Nephron progenitor cell (in vitro differentiated cells): ENCODE measurements around the gene FAM181B.

Experiments used
- DNase-seq: peaks from one replicate; pipeline ENCODE4 v3.0.0; 2021
- H3K27ac Mint-ChIP-seq: 2 replicates; pipeline ENCODE4 v1.8.0; 2021; ENCODE audit warnings: mild to moderate bottlenecking, moderate library complexity, mixed read lengths
- H3K27me3 Mint-ChIP-seq: 2 replicates; pipeline ENCODE4 v1.8.0; 2021; ENCODE audit warnings: mild to moderate bottlenecking, low read depth, mixed read lengths; ENCODE audit not compliant: poor library complexity
- H3K36me3 Mint-ChIP-seq: 2 replicates; pipeline ENCODE4 v1.8.0; 2021; ENCODE audit warnings: low read depth, mixed read lengths
- H3K4me1 Mint-ChIP-seq: 2 replicates; pipeline ENCODE4 v1.8.0; 2021; ENCODE audit warnings: mixed read lengths
- H3K4me3 Mint-ChIP-seq: 2 replicates; pipeline ENCODE4 v1.8.0; 2021; ENCODE audit warnings: mild to moderate bottlenecking, moderate library complexity, mixed read lengths
- H3K9me3 Mint-ChIP-seq: 2 replicates; pipeline ENCODE4 v1.8.0; 2021; ENCODE audit warnings: mild to moderate bottlenecking, moderate library complexity, mixed read lengths
- TF ChIP-seq, protein P1 (sequence below): fragments of 200-600 bp; sonication (generic); IDR thresholded peaks from 2 replicates; pipeline ENCODE4 v1.5.0; 2021; ENCODE audit warnings: antibody characterized with exemption

FAM181B gene

GRCh38 chr11:82731691-82732277 lies 1.9 kb downstream of the FAM181B start:
- no peaks in the 10 kb centered on the region for H3K36me3 Mint-ChIP-seq
- H3K27me3 Mint-ChIP-seq, result peaks cover 86% of the 10 kb centered on the region
- TF ChIP-seq, protein P1, sequence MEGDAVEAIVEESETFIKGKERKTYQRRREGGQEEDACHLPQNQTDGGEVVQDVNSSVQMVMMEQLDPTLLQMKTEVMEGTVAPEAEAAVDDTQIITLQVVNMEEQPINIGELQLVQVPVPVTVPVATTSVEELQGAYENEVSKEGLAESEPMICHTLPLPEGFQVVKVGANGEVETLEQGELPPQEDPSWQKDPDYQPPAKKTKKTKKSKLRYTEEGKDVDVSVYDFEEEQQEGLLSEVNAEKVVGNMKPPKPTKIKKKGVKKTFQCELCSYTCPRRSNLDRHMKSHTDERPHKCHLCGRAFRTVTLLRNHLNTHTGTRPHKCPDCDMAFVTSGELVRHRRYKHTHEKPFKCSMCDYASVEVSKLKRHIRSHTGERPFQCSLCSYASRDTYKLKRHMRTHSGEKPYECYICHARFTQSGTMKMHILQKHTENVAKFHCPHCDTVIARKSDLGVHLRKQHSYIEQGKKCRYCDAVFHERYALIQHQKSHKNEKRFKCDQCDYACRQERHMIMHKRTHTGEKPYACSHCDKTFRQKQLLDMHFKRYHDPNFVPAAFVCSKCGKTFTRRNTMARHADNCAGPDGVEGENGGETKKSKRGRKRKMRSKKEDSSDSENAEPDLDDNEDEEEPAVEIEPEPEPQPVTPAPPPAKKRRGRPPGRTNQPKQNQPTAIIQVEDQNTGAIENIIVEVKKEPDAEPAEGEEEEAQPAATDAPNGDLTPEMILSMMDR, result no peak
- H3K27ac Mint-ChIP-seq, result no peak overlapping the region
- H3K9me3 Mint-ChIP-seq, result no peaks in the 10 kb centered on the region
- peak overlapping the region; percentile 74 for H3K4me3 Mint-ChIP-seq
- peaks cover 10% of the 10 kb centered on the region for H3K4me1 Mint-ChIP-seq
- no peak for DNase-seq

DNA sequence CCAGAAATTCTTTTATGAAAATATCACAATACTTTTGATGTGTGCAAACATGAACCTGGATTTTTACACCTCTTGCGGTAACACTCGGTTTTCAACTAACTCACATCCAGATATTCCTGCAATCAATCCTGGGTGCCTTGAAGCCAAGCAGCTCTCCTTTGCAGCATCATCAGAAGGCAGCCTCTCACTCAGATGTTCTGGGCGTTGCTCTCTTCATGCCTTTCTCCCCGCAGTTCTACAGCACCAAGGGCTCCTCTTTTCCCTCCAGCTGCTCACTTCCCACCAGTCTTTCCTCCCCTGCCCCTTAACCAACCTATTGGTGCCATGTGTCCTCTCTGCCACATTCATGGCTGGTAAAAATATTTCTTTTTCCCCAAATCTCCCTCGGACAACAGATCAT lies 2.9 kb downstream of the FAM181B start:
- H3K4me3 Mint-ChIP-seq, result peak overlapping the region; percentile 62
- DNase-seq, result no peak
- no peak overlapping the region for H3K27ac Mint-ChIP-seq
- TF ChIP-seq, protein P1, result no peak
- peaks cover 76% of the 10 kb centered on the region for H3K27me3 Mint-ChIP-seq
- H3K4me1 Mint-ChIP-seq, result peaks cover 10% of the 10 kb centered on the region
- no peaks in the 10 kb centered on the region for H3K9me3 Mint-ChIP-seq
- no peaks in the 10 kb centered on the region for H3K36me3 Mint-ChIP-seq

DNA sequence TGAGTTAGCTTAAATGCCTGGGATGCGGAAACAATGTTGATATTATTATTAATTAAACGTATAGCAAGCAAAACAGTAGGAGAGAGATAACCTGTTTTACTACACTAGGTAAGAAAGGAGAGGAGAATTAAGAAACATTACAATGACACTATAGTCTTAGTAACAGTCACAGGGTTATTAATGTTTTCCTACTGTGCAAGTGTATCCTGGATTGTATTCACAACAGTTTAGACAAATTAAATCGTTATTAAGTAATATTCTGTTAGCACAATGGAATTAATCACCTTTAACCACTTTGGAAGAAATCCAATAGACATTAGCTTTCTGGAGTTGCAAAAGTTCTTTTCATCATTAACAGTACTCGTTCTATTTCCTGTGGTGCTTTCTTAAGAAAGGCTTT lies 3.4 kb downstream of the FAM181B start:
- Mint-ChIP-seq H3K9me3 (no peaks in the 10 kb centered on the region), H3K4me3 (no peak overlapping the region), H3K36me3 (no peaks in the 10 kb centered on the region), H3K4me1 (peaks cover 10% of the 10 kb centered on the region), H3K27me3 (peaks cover 72% of the 10 kb centered on the region), H3K27ac (no peak overlapping the region)
- no peak for DNase-seq
- TF ChIP-seq, protein P1, result no peak

DNA sequence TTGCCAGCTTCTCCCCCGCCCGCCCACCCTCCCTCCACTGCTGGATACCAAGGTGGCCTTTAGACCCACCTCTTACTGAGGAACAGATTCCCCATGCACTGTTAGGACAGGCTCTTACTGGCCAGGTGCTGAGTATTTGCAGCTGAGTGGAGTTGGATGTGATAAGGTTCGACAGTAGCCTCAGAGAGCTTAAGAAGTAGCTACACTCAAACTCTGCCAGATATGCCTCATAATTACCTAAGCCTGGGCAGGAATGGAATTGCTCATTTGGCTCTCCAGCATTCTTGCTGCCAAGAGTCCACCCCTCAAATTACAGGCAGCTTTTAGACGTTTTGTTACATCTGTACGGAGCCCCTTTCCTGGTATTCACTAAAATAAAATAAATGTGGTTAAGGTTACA lies 9.6 kb downstream of the FAM181B start:
- no peak for DNase-seq
- Mint-ChIP-seq H3K27ac (no peak overlapping the region), H3K4me3 (no peak overlapping the region), H3K36me3 (no peaks in the 10 kb centered on the region), H3K9me3 (no peaks in the 10 kb centered on the region), H3K4me1 (peaks cover 8% of the 10 kb centered on the region), H3K27me3 (peaks cover 15% of the 10 kb centered on the region)
- TF ChIP-seq, protein P1, result no peak

GRCh38 chr11:82722231-82722630 lies 11.4 kb downstream of the FAM181B start:
- no peak for DNase-seq
- TF ChIP-seq, protein P1, result no peak
- Mint-ChIP-seq H3K36me3 (no peaks in the 10 kb centered on the region), H3K4me3 (no peak overlapping the region), H3K27ac (no peak overlapping the region), H3K4me1 (peaks cover 16% of the 10 kb centered on the region), H3K9me3 (no peaks in the 10 kb centered on the region), H3K27me3 (peaks cover 1% of the 10 kb centered on the region)
